H1 (cell line): ENCODE measurements around the gene SEC63. TPM values are rescaled to one million over a fixed set of nuclear protein-coding genes. Genes with fewer than 3 reads are reported as not detected.

ENCODE experiments used
- CTCF ChIA-PET: fragments of 300-600 bp; sonication (Branson Sonifier 250); formaldehyde crosslinking; loops from one replicate; lab custom pipeline; 2021; ENCODE audit not compliant: partially characterized antibody; lab: Charles Lee
- POLR2A ChIA-PET: fragments of 300-600 bp; sonication (Branson Sonifier 250); formaldehyde crosslinking; loops from one replicate; lab custom pipeline; 2021; ENCODE audit warnings: inconsistent platforms; ENCODE audit not compliant: partially characterized antibody; lab: Charles Lee
- DNase-seq, 2 experiments: peaks; one replicate each; pipeline versions ENCODE4 v3.0.0 to v3.0.0-alpha.2; 2010 to 2022; ENCODE audit warnings: low spot score in 2 of 2, low read depth in 1 of 2, mixed read lengths in 1 of 2
- FAIRE-seq: peaks from 2 replicates; lab custom pipeline; 2011; peaks lifted over from hg19 to GRCh38; lab: Jason Lieb, UNC
- H2AFZ ChIP-seq: 2 replicates; pipeline ENCODE4 v1.8.1; 2012; ENCODE audit warnings: low read length, inconsistent platforms
- H2AK5ac ChIP-seq: 2 replicates; pipeline ENCODE4 v1.6.1; 2013; ENCODE audit warnings: low read depth, low read length
- H2BK120ac ChIP-seq: replicated peaks from 2 replicates; pipeline ENCODE3; 2013; ENCODE audit warnings: low read depth, low read length, inconsistent platforms
- H2BK12ac ChIP-seq: 2 replicates; pipeline ENCODE4 v1.6.1; 2013; ENCODE audit warnings: low read depth, low read length
- H2BK15ac ChIP-seq: 2 replicates; pipeline ENCODE4 v1.6.1; 2013; ENCODE audit warnings: low read length
- H2BK20ac ChIP-seq: 2 replicates; pipeline ENCODE4 v1.6.1; 2013; ENCODE audit warnings: low read length
- H2BK5ac ChIP-seq: 2 replicates; pipeline ENCODE4 v1.6.1; 2013; ENCODE audit warnings: low read depth, low read length
- H3K14ac ChIP-seq: 2 replicates; pipeline ENCODE4 v1.6.1; 2013; ENCODE audit warnings: inconsistent platforms; ENCODE audit not compliant: insufficient read length
- H3K18ac ChIP-seq: 2 replicates; pipeline ENCODE4 v1.6.1; 2013; ENCODE audit warnings: low read length; ENCODE audit errors: extremely low read depth
- H3K23ac ChIP-seq: 2 replicates; pipeline ENCODE4 v1.6.1; 2013; ENCODE audit warnings: inconsistent platforms; ENCODE audit not compliant: insufficient read length
- H3K23me2 ChIP-seq: 2 replicates; pipeline ENCODE4 v1.6.1; 2013; ENCODE audit warnings: low read depth, low read length
- H3K27ac ChIP-seq: 2 replicates; pipeline ENCODE4 v1.6.1; 2011; ENCODE audit warnings: low read depth, low read length, inconsistent platforms
- H3K27me3 ChIP-seq, 4 experiments: replicated peaks in 1 of 4; 1 replicate in 1 of 4; 2 replicates in 3 of 4; pipeline versions ENCODE4 v1.6.1 to v1.8.1; 2011 to 2013; ENCODE audit warnings: low read length in 3 of 4, mild to moderate bottlenecking in 3 of 4, inconsistent platforms in 2 of 4, mixed read lengths in 2 of 4, moderate library complexity in 1 of 4; ENCODE audit not compliant: control insufficient read depth in 3 of 4, insufficient read depth in 3 of 4; ENCODE audit errors: extremely low read depth in 1 of 4
- H3K36me3 ChIP-seq, 4 experiments: 2 replicates each; pipeline versions ENCODE4 v1.6.1 to v1.8.1; 2011 to 2013; ENCODE audit warnings: mild to moderate bottlenecking in 4 of 4, low read length in 3 of 4, moderate library complexity in 2 of 4, control low read depth in 1 of 4, inconsistent platforms in 1 of 4; ENCODE audit not compliant: insufficient read depth in 4 of 4, control insufficient read depth in 2 of 4
- H3K4ac ChIP-seq: replicated peaks from 2 replicates; pipeline ENCODE3; 2013; ENCODE audit warnings: low read length, low read depth, mixed read lengths, inconsistent platforms; ENCODE audit not compliant: insufficient read length
- H3K4me1 ChIP-seq, 4 experiments: replicated peaks in 1 of 4; 1 replicate in 1 of 4; 2 replicates in 3 of 4; pipeline versions ENCODE4 v1.6.1 to v1.8.1; 2011 to 2013; ENCODE audit warnings: low read length in 3 of 4, inconsistent platforms in 2 of 4, mixed read lengths in 1 of 4; ENCODE audit not compliant: insufficient read depth in 4 of 4, control insufficient read depth in 3 of 4
- H3K4me2 ChIP-seq, 2 experiments: 2 replicates each; pipeline versions ENCODE4 v1.6.1 to v1.8.1; 2011 to 2013; ENCODE audit warnings: low read depth in 2 of 2, low read length in 2 of 2, control low read depth in 1 of 2, inconsistent platforms in 1 of 2, mild to moderate bottlenecking in 1 of 2; ENCODE audit not compliant: insufficient read depth in 1 of 2
- H3K4me3 ChIP-seq, 4 experiments: fragments of 200-600, 300-600 bp in 1 of 4; sonication (generic), shearing (Covaris generic), sonication (Bioruptor Twin) in 1 of 4; 2 replicates each; pipeline versions ENCODE4 v1.5.1 to v1.8.1; 2011 to 2016; ENCODE audit warnings: low read length in 4 of 4, low read depth in 3 of 4, control low read depth in 2 of 4, inconsistent platforms in 2 of 4, mild to moderate bottlenecking in 2 of 4, mixed read lengths in 1 of 4, moderate library complexity in 1 of 4; ENCODE audit not compliant: insufficient read depth in 2 of 4; ENCODE audit errors: extremely low read depth in 1 of 4
- H3K56ac ChIP-seq: replicated peaks from 2 replicates; pipeline ENCODE3; 2013; ENCODE audit warnings: low read depth, mild to moderate bottlenecking, mixed read lengths, low read length, inconsistent platforms; ENCODE audit not compliant: insufficient read length
- H3K79me1 ChIP-seq: 2 replicates; pipeline ENCODE4 v1.6.1; 2013; ENCODE audit warnings: low read depth, low read length, control low read depth
- H3K79me2 ChIP-seq, 2 experiments: 2 replicates each; pipeline versions ENCODE4 v1.6.1 to v1.8.1; 2012 to 2013; ENCODE audit warnings: low read length in 2 of 2, mild to moderate bottlenecking in 2 of 2, inconsistent platforms in 1 of 2; ENCODE audit not compliant: insufficient read depth in 2 of 2, control insufficient read depth in 1 of 2
- H3K9ac ChIP-seq, 4 experiments: replicated peaks in 1 of 4; 1 replicate in 1 of 4; 2 replicates in 3 of 4; pipeline versions ENCODE4 v1.6.1 to v1.8.1; 2011 to 2013; ENCODE audit warnings: low read depth in 3 of 4, low read length in 3 of 4, control low read depth in 2 of 4, mild to moderate bottlenecking in 2 of 4, moderate library complexity in 2 of 4, inconsistent platforms in 1 of 4; ENCODE audit errors: extremely low read depth in 1 of 4
- H3K9me3 ChIP-seq, 2 experiments: 2 replicates each; pipeline versions ENCODE4 v1.6.1 to v1.8.1; 2012 to 2013; ENCODE audit warnings: mild to moderate bottlenecking in 2 of 2, moderate library complexity in 2 of 2, control low read depth in 1 of 2, inconsistent platforms in 1 of 2, low read depth in 1 of 2, low read length in 1 of 2, mixed read lengths in 1 of 2; ENCODE audit not compliant: insufficient read depth in 2 of 2
- H4K20me1 ChIP-seq, 2 experiments: replicated peaks in 1 of 2; 2 replicates each; pipeline versions ENCODE3 to v1.8.1; 2011 to 2013; ENCODE audit warnings: inconsistent platforms in 2 of 2, low read length in 2 of 2, mild to moderate bottlenecking in 1 of 2; ENCODE audit not compliant: insufficient read depth in 2 of 2, control insufficient read depth in 1 of 2
- H4K5ac ChIP-seq: 2 replicates; pipeline ENCODE4 v1.6.1; 2013; ENCODE audit warnings: low read length, low read depth, mixed read lengths, inconsistent platforms; ENCODE audit not compliant: insufficient read length
- H4K8ac ChIP-seq: 2 replicates; pipeline ENCODE4 v1.8.0; 2013; ENCODE audit warnings: mild to moderate bottlenecking, moderate library complexity, low read length, inconsistent platforms; ENCODE audit not compliant: insufficient read depth; ENCODE audit errors: extremely low read depth
- H4K91ac ChIP-seq: replicated peaks from 2 replicates; pipeline ENCODE3; 2013; ENCODE audit warnings: low read length, mixed read lengths, inconsistent platforms; ENCODE audit not compliant: insufficient read length
- BCL11A ChIP-seq, 2 experiments: IDR thresholded peaks; one replicate each; pipeline ENCODE4 v1.6.1; 2011; ENCODE audit warnings: low read depth in 2 of 2, low read length in 2 of 2, mild to moderate bottlenecking in 2 of 2
- CBX8 ChIP-seq: fragments of 300-800, 300-1000 bp; sonication (generic); IDR thresholded peaks from 2 replicates; pipeline ENCODE4 v1.7.1; 2016; ENCODE audit warnings: low read depth, low read length, borderline replicate concordance
- CHD1 ChIP-seq: IDR thresholded peaks from 2 replicates; pipeline ENCODE4 v1.6.1; 2012; ENCODE audit warnings: low read depth, low read length, improper control_type of control experiment
- CHD2 ChIP-seq: IDR thresholded peaks from 2 replicates; pipeline ENCODE4 v1.6.1; 2012; ENCODE audit warnings: low read length, improper control_type of control experiment
- E2F6 ChIP-seq: IDR thresholded peaks from 2 replicates; pipeline ENCODE4 v1.6.1; 2012; ENCODE audit warnings: inconsistent platforms
- FOSL1 ChIP-seq: IDR thresholded peaks from 2 replicates; pipeline ENCODE4 v1.6.1; 2011; ENCODE audit warnings: mild to moderate bottlenecking, low read depth, low read length, moderate library complexity; ENCODE audit not compliant: insufficient read depth
- GABPA ChIP-seq: IDR thresholded peaks from 2 replicates; pipeline ENCODE4 v1.6.1; 2011; ENCODE audit warnings: mild to moderate bottlenecking, low read length, moderate library complexity, borderline replicate concordance; ENCODE audit not compliant: insufficient read depth
- GTF2F1 ChIP-seq: IDR thresholded peaks from 2 replicates; pipeline ENCODE4 v1.6.1; 2012; ENCODE audit warnings: low read depth, low read length, improper control_type of control experiment, borderline replicate concordance
- KDM1A ChIP-seq: fragments of 200-600, 300-600 bp; sonication (generic); IDR thresholded peaks from 2 replicates; pipeline ENCODE4 v1.7.1; 2016; ENCODE audit warnings: mild to moderate bottlenecking, low read length, borderline replicate concordance
- POU5F1 ChIP-seq: IDR thresholded peaks from 2 replicates; pipeline ENCODE4 v1.6.1; 2011; ENCODE audit warnings: low read depth, mild to moderate bottlenecking, low read length, moderate library complexity
- RXRA ChIP-seq: IDR thresholded peaks from 2 replicates; pipeline ENCODE4 v1.6.1; 2011; ENCODE audit warnings: low read depth, mild to moderate bottlenecking, low read length, moderate library complexity; ENCODE audit not compliant: insufficient read depth
- ZNF274 ChIP-seq: IDR thresholded peaks from 2 replicates; pipeline ENCODE4 v1.7.0; 2012; ENCODE audit warnings: low read length, borderline replicate concordance; ENCODE audit errors: extremely low read depth
- WGBS, 2 experiments: shearing (Covaris generic) in 1 of 2; methylation state at CpG; one replicate each; pipeline versions ENCODE4 v1.1.6 to v1.1.7; 2013 to 2015; ENCODE audit warnings: low lambda C conversion rate in 2 of 2, mixed read lengths in 2 of 2, inconsistent platforms in 1 of 2, low coverage in 1 of 2, missing lambda C conversion rate in 1 of 2; ENCODE audit not compliant: insufficient replicate concordance in 2 of 2, insufficient coverage in 1 of 2, insufficient read length in 1 of 2; ENCODE audit errors: extremely low coverage in 1 of 2, missing lambda C conversion rate in 1 of 2; 5-methylcytosine and 5-hydroxymethylcytosine counted together
- polyA plus RNA-seq, 7 experiments: library from polyadenylated mRNA; depleted of rRNA in 3 of 7; stranded (reverse) in 5 of 7; unstranded in 2 of 7; fragments of >200 nt in 5 of 7; fragments of 200-250 nt in 2 of 7; gene quantifications; 1 replicate in 5 of 7; 2 replicates in 1 of 7; 4 replicates in 1 of 7; pipeline versions ENCODE4 v1.2.1 to v1.2.3, GENCODE V29; 2011 to 2013; ENCODE audit warnings: missing spikeins in 2 of 7, mixed read lengths in 2 of 7
- total RNA-seq: library from RNA; stranded (reverse); fragmentation: NEBNext Ultra II Directional; extraction: Animal tissue kit (Norgen Biotek cat#: 25700); gene quantifications from 2 replicates; pipeline ENCODE4 v1.2.1, GENCODE V29; 2021

SEC63 gene
- total and polyA plus RNA-seq, 2 of the 8 experiments (the other 6 are each of a cell fraction or from before 2014, with no cell fraction given), result 17.3 to 121 TPM

GRCh38 chr6:107911692-107912091 lies 46.3 kb downstream of the SEC63 start:
- Histone ChIP-seq H3K79me1 (no peaks in the 10 kb centered on the region), H3K18ac (no peak overlapping the region), H4K20me1 (no peaks in the 10 kb centered on the region), H3K4ac (no peak overlapping the region), H4K91ac (no peak overlapping the region), H2BK12ac (no peak overlapping the region), H3K27me3 (no peaks in the 10 kb centered on the region), H4K8ac (no peak overlapping the region), H3K4me3 (no peak overlapping the region), H4K5ac (no peak overlapping the region), H2BK5ac (no peak overlapping the region), H2AFZ (no peak overlapping the region), H2BK15ac (no peak overlapping the region), H3K4me1 (no peaks in the 10 kb centered on the region), H3K27ac (no peak overlapping the region), H3K23me2 (no peaks in the 10 kb centered on the region), H3K36me3 (peaks cover 0 to 88% (median 51%) of the 10 kb centered on the region in 4 experiments; a peak in 6 of 8 replicates), H3K14ac (no peak overlapping the region), H3K9me3 (peaks cover 21 to 22% of the 10 kb centered on the region in 2 experiments), H3K4me2 (no peak overlapping the region), H2BK20ac (no peak overlapping the region), H3K23ac (no peak overlapping the region), H3K9ac (no peak overlapping the region), H2AK5ac (no peak overlapping the region), H3K56ac (no peak overlapping the region), H3K79me2 (peaks cover 0 to 3% of the 10 kb centered on the region in 2 experiments; a peak in 1 of 4 replicates), H2BK120ac (no peak overlapping the region)
- ChIA-PET CTCF (no interaction called here), POLR2A (no interaction called here)
- DNase-seq, result no peak
- TF ChIP-seq FOSL1 (no peak), CHD2 (no peak), KDM1A (no peak), E2F6 (no peak), GABPA (no peak), BCL11A (IDR thresholded peaks at IDR 0.05; ENCODE audit: low read depth in 2 of 2, low read length in 2 of 2) (no peak), RXRA (no peak), CBX8 (no peak), GTF2F1 (no peak), ZNF274 (no peak), CHD1 (no peak), POU5F1 (no peak)
- FAIRE-seq, result no peak
- 80% methylated on average over 1 of the region's 1 CpG; no CpG with 5 or more reads in 1 of the 2 experiments for WGBS, 2 experiments
